Measurements from ENCODE around the gene PTPRK.
"Not testable (repeated sequence)": the region's sequence is repeated elsewhere in the genome, so short reads cannot be mapped to it uniquely, and the experiment has no call there.

Gene PTPRK

DNA sequence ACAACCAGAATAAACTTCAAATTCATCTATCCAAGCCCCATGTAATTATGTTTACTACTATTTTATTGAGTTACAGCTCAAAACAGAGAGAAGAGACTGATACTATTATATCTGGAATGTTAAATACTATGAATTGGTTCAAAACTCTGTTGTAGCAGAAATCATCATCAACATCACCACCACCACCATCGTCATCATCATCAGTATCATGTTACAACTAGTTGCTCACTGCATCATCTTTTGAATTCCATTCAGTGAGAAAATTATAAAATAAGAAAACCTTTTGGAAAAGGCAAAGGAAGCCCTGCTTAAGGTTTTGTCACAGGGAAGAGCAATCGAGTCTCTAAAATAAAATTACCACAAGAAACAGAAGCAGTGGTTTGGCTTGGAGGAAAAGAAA lies 583.3 kb downstream of the PTPRK start:
- TF ChIP-seq ZNF274 (IDR thresholded peaks at IDR 0.05; ENCODE audit: low read depth, low read length): no peak
- H3K4me3 ChIP-seq (ENCODE audit: low read length): no peak overlapping the region

DNA sequence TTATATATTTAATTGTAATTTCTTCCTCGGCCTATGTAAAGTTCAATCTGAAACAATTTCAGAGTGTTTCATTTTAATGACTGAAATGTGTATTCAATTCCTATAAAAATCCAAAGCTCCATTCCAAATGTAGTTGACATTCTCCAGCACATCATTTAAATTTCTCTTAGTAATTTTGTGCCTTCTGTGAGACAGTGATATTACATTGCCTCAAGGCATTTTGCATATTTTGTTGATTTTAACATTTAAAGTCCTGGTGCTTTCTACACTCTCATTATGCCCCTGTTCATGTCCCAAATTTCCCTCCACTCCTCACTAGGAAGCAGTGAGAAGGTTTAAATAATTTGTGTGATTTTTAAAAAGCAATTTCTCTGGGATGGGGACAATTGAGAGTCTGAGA lies 585.4 kb downstream of the PTPRK start:
- H3K4me3 ChIP-seq (ENCODE audit: low read length): no peak overlapping the region
- TF ChIP-seq ZNF274 (IDR thresholded peaks at IDR 0.05; ENCODE audit: low read depth, low read length): no peak

DNA sequence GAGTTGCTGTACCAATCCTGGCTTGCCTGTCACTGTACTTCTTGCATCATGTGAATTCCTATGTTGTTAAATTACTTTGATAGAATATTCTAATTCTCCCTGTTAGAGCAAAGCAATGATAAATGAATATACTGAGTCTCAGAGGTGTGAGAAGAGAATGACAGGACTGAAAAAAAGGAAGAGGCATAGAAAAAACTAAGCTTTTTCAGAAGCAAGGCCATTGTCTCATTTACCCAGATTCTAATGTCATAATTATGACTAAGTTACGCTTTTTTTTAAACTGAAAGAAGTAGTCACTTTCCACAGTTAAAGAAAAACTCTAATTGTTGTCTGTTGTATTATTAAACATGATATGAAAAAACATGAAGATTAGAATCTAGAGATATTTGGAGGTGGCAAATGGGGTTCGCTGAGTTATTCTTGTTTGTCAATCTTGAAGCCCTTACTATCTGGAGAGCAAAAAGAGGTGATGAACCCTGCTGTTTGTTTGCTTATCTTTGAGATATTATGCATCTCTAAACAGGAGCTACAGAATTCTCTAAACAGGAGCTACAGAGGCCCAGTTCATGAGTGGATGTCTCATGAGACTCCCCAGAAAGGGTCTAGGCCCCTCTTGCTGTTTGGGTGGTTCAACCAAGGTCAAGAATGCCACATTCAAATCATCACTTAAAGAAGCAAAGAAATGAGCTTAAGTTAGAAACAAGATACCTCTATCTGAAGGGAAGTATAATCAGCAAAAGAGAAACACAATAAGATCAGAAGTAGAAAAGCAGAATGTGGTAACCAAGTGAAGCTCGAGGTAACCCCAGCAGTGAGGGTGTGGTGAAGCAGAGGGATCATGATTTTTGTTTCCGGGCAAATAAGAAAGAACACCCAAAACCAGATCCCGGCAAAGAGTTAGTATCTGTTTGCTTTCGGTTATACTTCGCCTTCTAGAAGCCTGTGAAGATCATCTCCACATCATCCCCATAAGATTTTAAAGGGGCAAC lies 586.3 kb downstream of the PTPRK start:
- TF ChIP-seq ZNF274 (IDR thresholded peaks at IDR 0.05; ENCODE audit: low read depth, low read length): no peak
- no peak overlapping the region for H3K4me3 ChIP-seq (ENCODE audit: low read length)

DNA sequence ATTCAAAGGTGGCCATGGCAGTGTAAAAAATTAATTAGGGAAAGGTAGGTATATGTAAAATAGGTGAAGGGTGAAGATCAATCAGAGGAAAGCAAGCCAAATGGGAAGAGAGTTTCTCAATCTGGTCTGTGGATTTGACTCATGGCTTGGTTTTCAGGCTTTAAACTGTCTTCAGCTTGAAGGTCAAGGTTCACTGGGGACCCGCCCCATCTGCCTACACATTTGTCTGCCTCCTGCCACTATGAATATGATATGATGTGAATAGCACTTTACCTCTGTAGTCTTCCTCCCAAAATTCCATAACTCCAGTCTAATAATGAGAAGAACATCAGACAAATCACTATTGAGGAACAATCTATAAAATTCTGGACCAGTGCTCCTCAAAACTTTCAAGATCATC lies 587.3 kb downstream of the PTPRK start:
- H3K4me3 ChIP-seq (ENCODE audit: low read length): no peak overlapping the region
- no peak for TF ChIP-seq ZNF274 (IDR thresholded peaks at IDR 0.05; ENCODE audit: low read depth, low read length)

DNA sequence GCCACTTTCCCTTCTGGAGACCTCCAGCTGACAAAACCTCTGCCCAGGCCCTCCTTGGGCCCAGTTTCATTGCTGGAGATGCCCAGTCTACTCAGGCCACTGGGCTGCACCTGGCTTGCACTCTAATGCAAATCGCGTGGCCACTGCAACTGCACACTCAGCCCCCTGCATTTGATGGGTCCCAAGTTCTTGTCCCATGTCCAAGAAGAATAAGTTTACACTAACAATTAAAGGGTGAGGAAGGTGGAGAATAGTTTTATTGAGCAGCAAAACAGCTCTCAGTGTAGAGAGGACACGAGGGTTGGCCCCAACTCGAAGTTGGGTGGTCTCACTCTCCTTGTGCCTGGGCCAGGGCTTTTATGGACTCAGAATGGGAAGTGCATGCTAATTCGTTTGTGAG lies 587.7 kb downstream of the PTPRK start:
- TF ChIP-seq ZNF274 (IDR thresholded peaks at IDR 0.05; ENCODE audit: low read depth, low read length): no peak
- no peak overlapping the region for H3K4me3 ChIP-seq (ENCODE audit: low read length)

DNA sequence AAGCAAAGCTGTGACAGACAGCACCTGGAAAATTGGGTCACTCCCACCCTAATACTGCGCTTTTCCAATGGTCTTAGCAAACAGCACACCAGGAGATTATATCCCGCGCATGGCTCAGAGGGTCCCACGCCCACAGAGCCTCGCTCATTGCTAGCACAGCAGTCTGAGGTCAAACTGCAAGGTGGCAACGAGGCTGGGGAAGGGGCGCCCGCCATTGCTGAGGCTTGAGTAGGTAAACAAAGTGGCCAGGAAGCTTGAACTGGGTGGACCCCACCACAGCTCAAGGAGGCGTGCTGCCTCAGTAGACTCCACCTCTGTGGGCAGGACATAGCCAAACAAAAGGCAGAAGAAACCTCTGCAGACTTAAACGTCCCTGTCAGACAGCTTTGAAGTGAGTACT lies 594.0 kb downstream of the PTPRK start:
- H3K4me3 ChIP-seq (ENCODE audit: low read length): not testable (repeated sequence)

DNA sequence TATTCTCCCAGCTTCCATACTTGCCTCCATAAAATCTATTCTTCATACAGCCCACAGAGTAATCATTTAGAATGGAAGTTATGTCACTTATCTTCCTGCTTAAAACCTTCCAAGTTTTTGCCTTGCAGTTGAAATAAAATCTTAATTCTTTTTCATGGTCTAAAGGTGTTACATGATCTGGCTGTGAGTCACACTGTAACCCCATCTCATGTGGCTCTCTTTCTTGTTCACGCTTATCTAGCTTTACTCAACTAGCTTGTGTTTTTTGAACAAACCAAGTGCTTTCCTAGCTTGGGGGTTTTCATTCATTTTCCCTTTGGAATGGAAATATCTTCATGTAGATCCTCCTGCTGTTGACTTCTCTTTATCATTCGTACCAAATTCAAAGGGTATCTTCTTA lies 596.0 kb downstream of the PTPRK start:
- H3K4me3 ChIP-seq (ENCODE audit: low read length): no peak overlapping the region
- TF ChIP-seq ZNF274 (IDR thresholded peaks at IDR 0.05; ENCODE audit: low read depth, low read length): no peak

DNA sequence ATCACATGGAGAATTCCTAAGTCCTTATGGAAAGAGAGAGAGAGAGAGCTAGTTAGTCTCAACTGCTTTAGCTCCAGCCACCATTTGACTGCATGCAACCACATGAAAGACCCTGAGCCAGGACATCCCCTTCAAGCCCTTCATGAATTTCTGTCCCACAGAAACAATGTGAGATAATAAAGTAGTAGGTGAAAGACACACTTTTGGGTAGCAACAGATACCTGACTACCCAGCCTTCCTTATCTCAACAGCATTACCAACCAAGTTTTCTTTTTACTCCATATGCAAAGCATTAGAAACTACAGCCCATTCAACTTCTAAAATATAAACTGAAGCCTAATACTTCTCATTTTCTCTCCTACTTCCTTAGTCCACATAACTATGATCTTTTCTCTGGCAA lies 596.4 kb downstream of the PTPRK start:
- no peak overlapping the region for H3K4me3 ChIP-seq (ENCODE audit: low read length)
- TF ChIP-seq ZNF274 (IDR thresholded peaks at IDR 0.05; ENCODE audit: low read depth, low read length): no peak

DNA sequence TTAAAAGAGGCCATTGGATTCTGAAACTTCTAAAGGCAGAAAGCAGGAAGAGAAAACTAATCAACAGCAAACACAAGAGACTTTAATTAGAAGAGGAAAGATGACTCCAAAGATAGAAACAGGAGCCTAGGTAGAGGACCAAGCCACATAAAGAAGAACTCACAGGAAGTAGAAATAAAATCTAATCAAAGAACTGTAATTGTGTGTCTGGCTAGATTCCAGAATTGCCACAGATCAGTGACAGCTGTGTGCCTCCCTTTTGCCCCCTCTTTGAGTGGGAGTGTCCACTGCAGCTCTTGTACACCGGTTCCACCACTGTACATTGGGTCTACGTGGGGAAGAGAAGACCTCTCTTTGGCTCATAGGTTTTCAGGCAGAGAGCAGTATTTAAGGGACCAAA lies 597.3 kb downstream of the PTPRK start:
- H3K4me3 ChIP-seq (ENCODE audit: low read length): no peak overlapping the region
- TF ChIP-seq ZNF274 (IDR thresholded peaks at IDR 0.05; ENCODE audit: low read depth, low read length): no peak

DNA sequence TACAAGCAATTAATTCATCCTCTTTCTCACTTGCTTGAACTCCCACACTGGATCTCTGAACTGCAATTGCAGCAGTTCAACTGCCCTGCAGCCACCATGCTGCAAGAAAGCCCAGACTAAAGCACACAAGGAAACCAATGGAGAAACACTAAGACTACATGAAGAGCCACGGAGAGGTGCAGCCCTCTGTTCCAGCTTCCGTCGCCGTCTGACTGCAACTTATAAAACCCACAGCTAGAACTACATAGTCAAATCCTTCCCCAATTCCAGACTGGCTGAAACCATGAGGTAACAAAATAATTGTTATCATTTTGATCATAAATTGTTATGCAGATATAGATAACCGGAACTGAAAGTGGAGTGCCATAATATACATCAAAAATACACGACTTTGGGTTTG lies 598.4 kb downstream of the PTPRK start:
- no peak for TF ChIP-seq ZNF274 (IDR thresholded peaks at IDR 0.05; ENCODE audit: low read depth, low read length)
- no peak overlapping the region for H3K4me3 ChIP-seq (ENCODE audit: low read length)

DNA sequence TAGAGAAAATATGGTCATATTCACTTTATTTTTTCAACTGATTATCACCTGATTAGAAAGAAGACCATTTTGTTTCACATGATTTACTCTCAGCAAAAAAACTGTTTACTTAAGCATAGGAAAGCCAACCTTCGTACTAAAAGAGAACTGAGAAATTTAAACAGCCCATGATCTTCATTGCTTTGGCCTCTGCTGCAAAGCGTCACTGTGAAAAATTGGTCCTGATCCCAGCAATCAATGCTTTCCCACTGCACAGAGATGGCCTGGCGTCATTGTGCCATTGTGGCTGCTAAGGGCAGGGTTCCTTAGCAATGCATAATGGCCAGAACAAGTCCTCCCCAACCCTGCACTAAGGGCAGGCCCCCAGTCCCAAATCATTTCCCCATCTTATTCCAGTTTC lies 599.6 kb downstream of the PTPRK start:
- TF ChIP-seq ZNF274 (IDR thresholded peaks at IDR 0.05; ENCODE audit: low read depth, low read length): no peak

More for the DNA sequence above, 599.6 kb downstream of the PTPRK start:
- H3K4me3 ChIP-seq (ENCODE audit: low read length): no peak overlapping the region
